Mammary epithelial cell (primary cell): Measurements from ENCODE around the gene TSC2.

Source experiments
- EZH2 ChIP-seq: IDR thresholded peaks from 2 replicates; pipeline ENCODE4 v1.6.1; 2012; ENCODE audit warnings: low read length, inconsistent platforms, borderline replicate concordance
- TF ChIP-seq, protein P1 (sequence below), 2 donors: IDR thresholded peaks in 1 of 2; conservative IDR thresholded peaks in 1 of 2; 2 replicates each; pipeline ENCODE4 v1.5.1; 2011 to 2012; ENCODE audit warnings: inconsistent platforms in 2 of 2, low read length in 2 of 2, mild to moderate bottlenecking in 2 of 2, control low read depth in 1 of 2, low read depth in 1 of 2; ENCODE audit not compliant: insufficient read depth in 1 of 2; ENCODE audit errors: extremely low read depth in 1 of 2

DNA sequence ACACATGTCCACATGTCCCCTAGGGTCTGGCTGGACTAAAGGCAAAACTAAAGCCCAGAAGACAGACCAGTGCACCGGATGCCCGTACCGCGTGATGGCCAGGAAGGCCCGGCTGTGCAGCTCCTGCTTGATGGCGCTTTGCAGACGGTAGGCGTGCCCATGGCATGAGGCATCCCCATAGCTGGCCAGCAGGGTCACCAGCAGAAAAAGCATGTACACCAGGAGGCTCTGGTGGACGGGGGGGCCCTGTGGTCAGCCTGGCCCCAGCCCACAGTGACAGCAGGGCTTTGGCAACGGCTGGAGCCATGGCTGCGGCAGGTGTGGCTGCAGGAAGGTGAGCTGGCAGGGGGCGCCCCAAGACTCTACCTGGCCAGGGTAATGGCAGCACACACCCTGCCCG, 45.1 kb downstream of the TSC2 start:
- TF ChIP-seq, protein P1, sequence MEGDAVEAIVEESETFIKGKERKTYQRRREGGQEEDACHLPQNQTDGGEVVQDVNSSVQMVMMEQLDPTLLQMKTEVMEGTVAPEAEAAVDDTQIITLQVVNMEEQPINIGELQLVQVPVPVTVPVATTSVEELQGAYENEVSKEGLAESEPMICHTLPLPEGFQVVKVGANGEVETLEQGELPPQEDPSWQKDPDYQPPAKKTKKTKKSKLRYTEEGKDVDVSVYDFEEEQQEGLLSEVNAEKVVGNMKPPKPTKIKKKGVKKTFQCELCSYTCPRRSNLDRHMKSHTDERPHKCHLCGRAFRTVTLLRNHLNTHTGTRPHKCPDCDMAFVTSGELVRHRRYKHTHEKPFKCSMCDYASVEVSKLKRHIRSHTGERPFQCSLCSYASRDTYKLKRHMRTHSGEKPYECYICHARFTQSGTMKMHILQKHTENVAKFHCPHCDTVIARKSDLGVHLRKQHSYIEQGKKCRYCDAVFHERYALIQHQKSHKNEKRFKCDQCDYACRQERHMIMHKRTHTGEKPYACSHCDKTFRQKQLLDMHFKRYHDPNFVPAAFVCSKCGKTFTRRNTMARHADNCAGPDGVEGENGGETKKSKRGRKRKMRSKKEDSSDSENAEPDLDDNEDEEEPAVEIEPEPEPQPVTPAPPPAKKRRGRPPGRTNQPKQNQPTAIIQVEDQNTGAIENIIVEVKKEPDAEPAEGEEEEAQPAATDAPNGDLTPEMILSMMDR (conservative IDR thresholded peaks at IDR 0.05 in 1 of 2, IDR thresholded peaks at IDR 0.05 in 1 of 2; ENCODE audit: extremely low read depth in 1 of 2, insufficient read depth in 1 of 2, low read depth in 1 of 2, low read length in 2 of 2) = no peak
- no peak for TF ChIP-seq EZH2
